Sigmoid colon (tissue), 7 donors: ENCODE results near the gene FSTL4. TPM values are rescaled to one million over a fixed set of nuclear protein-coding genes. Genes with fewer than 3 reads are reported as not detected.

Experiments
- DNase-seq: peaks from one replicate; pipeline ENCODE4 v3.0.0-alpha.2; 2019
- H3K27ac ChIP-seq, 4 donors: fragments of 200-600 bp; sonication (generic); one replicate each; pipeline ENCODE4 v1.5.1; 2016 to 2019; ENCODE audit warnings: mild to moderate bottlenecking in 1 of 4
- H3K27me3 ChIP-seq, 3 donors: fragments of 200-600 bp; sonication (generic); one replicate each; pipeline ENCODE4 v1.5.1; 2019; ENCODE audit warnings: mild to moderate bottlenecking in 1 of 3
- H3K36me3 ChIP-seq, 4 donors: fragments of 200-600 bp; sonication (generic); one replicate each; pipeline ENCODE4 v1.5.1; 2016 to 2019
- H3K4me1 ChIP-seq, 4 donors: fragments of 200-600 bp; sonication (generic); one replicate each; pipeline ENCODE4 v1.5.1; 2017 to 2019
- H3K4me3 ChIP-seq, 4 donors: fragments of 200-600 bp; sonication (generic); one replicate each; pipeline ENCODE4 v1.5.1; 2017 to 2019; ENCODE audit warnings: mild to moderate bottlenecking in 2 of 4, moderate library complexity in 1 of 4
- H3K9me3 ChIP-seq, 4 donors: fragments of 200-600 bp in 3 of 4; sonication (generic) in 3 of 4; one replicate each; pipeline versions ENCODE4 v1.5.1 to v1.6.1; 2013 to 2019
- CTCF ChIP-seq, 4 experiments: fragments of 450-650 bp in 3 of 4; fragments of 200-600 bp in 1 of 4; IDR thresholded peaks; one replicate each; pipeline ENCODE4 v1.5.1; 2016 to 2019; ENCODE audit warnings: antibody characterized with exemption in 4 of 4, mild to moderate bottlenecking in 3 of 4, moderate library complexity in 2 of 4
- EP300 ChIP-seq, 4 donors: sonication (generic); formaldehyde crosslinking; IDR thresholded peaks; one replicate each; pipeline ENCODE4 v1.6.1; 2017; ENCODE audit warnings: antibody characterized with exemption in 4 of 4
- POLR2A ChIP-seq, 2 donors: fragments of 450-650 bp; IDR thresholded peaks; one replicate each; pipeline ENCODE4 v1.6.1; 2016; ENCODE audit warnings: antibody characterized with exemption in 2 of 2, mild to moderate bottlenecking in 2 of 2, moderate library complexity in 2 of 2
- POLR2AphosphoS5 ChIP-seq, 4 donors: sonication (generic); formaldehyde crosslinking; IDR thresholded peaks; one replicate each; pipeline ENCODE4 v1.6.1; 2017; ENCODE audit warnings: antibody characterized with exemption in 4 of 4
- WGBS, 2 donors: extraction: QIAGEN DNeasy Blood & Tissue Kit; methylation state at CpG; one replicate each; pipeline ENCODE4 v1.1.7; 2013; 5-methylcytosine and 5-hydroxymethylcytosine counted together
- intact Hi-C: fragments of 100-400 bp; cut with DNase I; formaldehyde crosslinking; loops from one replicate; pipeline ENCODE4 v1.15.1; 2023
- polyA plus RNA-seq, 3 donors: library from polyadenylated mRNA; stranded (reverse); fragments of 200-250 nt; gene quantifications; one replicate each; pipeline ENCODE4 v1.2.3, GENCODE V29; 2013
- total RNA-seq, 4 donors: library from RNA; depleted of rRNA; stranded (reverse); fragments of >200 nt; gene quantifications; one replicate each; pipeline ENCODE4 v1.1.0, GENCODE V29; 2016
- donor health status: healthy with polysubstance abuse.
- donor health status: Bipolar disorder and iron deficiency.
- donor health status: healthy.

Gene FSTL4
- total and polyA plus RNA-seq, 7 donors = 0.23 to 0.45 (median 0.28) TPM; not detected in 4

GRCh38 chr5:133531178-133531577 lies 81.2 kb downstream of the FSTL4 start:
- H3K4me1 ChIP-seq = peaks cover 0 to 20% (median 4%) of the 10 kb centered on the region in 4 donors
- H3K36me3 ChIP-seq = no peaks in the 10 kb centered on the region
- H3K27ac ChIP-seq = no peak overlapping the region
- H3K4me3 ChIP-seq = no peak overlapping the region
- H3K27me3 ChIP-seq = no peaks in the 10 kb centered on the region
- DNase-seq = no peak
- no peak for TF ChIP-seq POLR2AphosphoS5 (IDR thresholded peaks at IDR 0.05)
- no peak for TF ChIP-seq CTCF (IDR thresholded peaks at IDR 0.05)
- no peak for TF ChIP-seq POLR2A (IDR thresholded peaks at IDR 0.05)
- no peak for TF ChIP-seq EP300 (IDR thresholded peaks at IDR 0.05)
- intact Hi-C loops = no loop called here
- H3K9me3 ChIP-seq = no peaks in the 10 kb centered on the region
- WGBS, 2 donors = 77% methylated on average over 4 of the region's 4 CpGs

- Histone ChIP-seq H3K27me3 (no peaks in the 10 kb centered on the region), H3K36me3 (no peaks in the 10 kb centered on the region), H3K4me3 (no peak overlapping the region), H3K4me1 (peaks cover 0 to 20% (median 4%) of the 10 kb centered on the region in 4 donors), H3K27ac (no peak overlapping the region), H3K9me3 (no peaks in the 10 kb centered on the region)
- no peak for TF ChIP-seq POLR2A (IDR thresholded peaks at IDR 0.05)
- no peak for TF ChIP-seq CTCF (IDR thresholded peaks at IDR 0.05)
- TF ChIP-seq POLR2AphosphoS5 (IDR thresholded peaks at IDR 0.05) = no peak
- TF ChIP-seq EP300 (IDR thresholded peaks at IDR 0.05) = no peak
- WGBS, 2 donors = 79 to 83% methylated on average over 6 of the region's 6 CpGs
- no peak for DNase-seq
- intact Hi-C loops = no loop called here
Observed at GRCh38 chr5:133530270-133530669, 82.1 kb downstream of the FSTL4 start.

- H3K9me3 ChIP-seq = no peaks in the 10 kb centered on the region
- no peak for DNase-seq
- TF ChIP-seq POLR2A (IDR thresholded peaks at IDR 0.05) = no peak
- TF ChIP-seq POLR2AphosphoS5 (IDR thresholded peaks at IDR 0.05) = no peak
- no peak for TF ChIP-seq EP300 (IDR thresholded peaks at IDR 0.05)
- no peak for TF ChIP-seq CTCF (IDR thresholded peaks at IDR 0.05)
- H3K4me3 ChIP-seq = no peak overlapping the region
- 73 to 83% methylated on average over 4 of the region's 4 CpGs for WGBS, 2 donors
- no peak overlapping the region for H3K27ac ChIP-seq
- H3K27me3 ChIP-seq = no peaks in the 10 kb centered on the region
- intact Hi-C loops = no loop called here
- H3K4me1 ChIP-seq = peaks cover 0 to 20% (median 4%) of the 10 kb centered on the region in 4 donors
- no peaks in the 10 kb centered on the region for H3K36me3 ChIP-seq
Observed at GRCh38 chr5:133528841-133529240, 83.5 kb downstream of the FSTL4 start.

- H3K4me3 ChIP-seq = no peak overlapping the region
- no peaks in the 10 kb centered on the region for H3K9me3 ChIP-seq
- TF ChIP-seq EP300 (IDR thresholded peaks at IDR 0.05) (no peak), POLR2AphosphoS5 (IDR thresholded peaks at IDR 0.05) (no peak), CTCF (IDR thresholded peaks at IDR 0.05) (no peak), POLR2A (IDR thresholded peaks at IDR 0.05) (no peak)
- DNase-seq = no peak
- H3K27ac ChIP-seq = no peak overlapping the region
- no peaks in the 10 kb centered on the region for H3K27me3 ChIP-seq
- 59 to 68% methylated on average over 2 of the region's 2 CpGs for WGBS, 2 donors
- intact Hi-C loops = no loop called here
- H3K4me1 ChIP-seq = peaks cover 0 to 20% (median 4%) of the 10 kb centered on the region in 4 donors
- no peaks in the 10 kb centered on the region for H3K36me3 ChIP-seq
Observed at GRCh38 chr5:133527311-133527710, 85.0 kb downstream of the FSTL4 start.

- no peak overlapping the region for H3K27ac ChIP-seq
- H3K36me3 ChIP-seq = no peaks in the 10 kb centered on the region
- no peak overlapping the region for H3K4me3 ChIP-seq
- no peaks in the 10 kb centered on the region for H3K27me3 ChIP-seq
- DNase-seq = no peak
- 89 to 94% methylated on average over 7 of the region's 7 CpGs for WGBS, 2 donors
- no peak for TF ChIP-seq EP300 (IDR thresholded peaks at IDR 0.05)
- no peak for TF ChIP-seq CTCF (IDR thresholded peaks at IDR 0.05)
- TF ChIP-seq POLR2A (IDR thresholded peaks at IDR 0.05) = no peak
- TF ChIP-seq POLR2AphosphoS5 (IDR thresholded peaks at IDR 0.05) = no peak
- no peaks in the 10 kb centered on the region for H3K9me3 ChIP-seq
- H3K4me1 ChIP-seq = peaks cover 0 to 13% (median 4%) of the 10 kb centered on the region in 4 donors
- intact Hi-C loops = no loop called here
Observed at GRCh38 chr5:133526368-133526767, 86.0 kb downstream of the FSTL4 start.
